GM21528 (cell line): ENCODE data around the gene ZBTB46.

Experiments used
- ATAC-seq: cut with Tn5 transposase; IDR thresholded peaks from one replicate; pipeline ENCODE4 v1.9.1; 2021; ENCODE audit warnings: mild to moderate bottlenecking, moderate library complexity; ENCODE audit not compliant: unreplicated experiment, low FRiP score

Gene ZBTB46

DNA sequence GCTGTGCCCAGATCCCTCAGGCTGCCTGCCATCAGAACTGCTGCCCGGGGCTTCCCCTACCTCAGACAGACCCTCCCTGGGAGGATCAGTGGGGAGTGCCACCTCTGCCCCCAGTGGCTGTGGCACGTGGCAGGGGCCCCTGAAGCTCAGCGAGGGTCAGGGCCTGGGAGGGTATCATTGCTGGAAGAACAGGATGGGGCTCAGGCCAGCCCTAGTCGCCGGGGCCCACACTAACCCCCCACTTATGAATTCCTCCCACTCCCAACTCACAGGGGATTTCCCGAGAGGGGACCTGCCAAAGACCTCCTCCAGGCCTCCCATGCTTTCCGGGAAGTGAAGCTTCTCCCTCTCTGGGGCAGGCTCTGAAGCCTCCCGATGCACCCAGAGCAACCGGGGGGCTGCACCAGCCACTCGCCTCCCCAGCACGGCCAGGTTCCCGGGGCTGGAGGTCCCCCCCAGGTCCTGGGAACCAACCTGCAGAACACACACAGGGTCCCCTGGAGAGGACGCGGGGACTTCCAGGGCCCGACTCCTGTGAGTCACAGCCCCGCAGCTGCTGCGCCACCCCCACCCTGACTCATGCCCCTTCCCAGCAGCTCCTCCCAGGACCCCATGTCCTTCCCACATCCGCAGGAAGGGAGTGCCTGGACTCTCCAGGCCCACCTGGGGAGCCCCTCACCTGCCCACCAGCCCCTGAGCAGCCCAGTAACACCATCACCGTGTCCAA lies 132.2 kb downstream of the ZBTB46 start:
- ATAC-seq: no peak

DNA sequence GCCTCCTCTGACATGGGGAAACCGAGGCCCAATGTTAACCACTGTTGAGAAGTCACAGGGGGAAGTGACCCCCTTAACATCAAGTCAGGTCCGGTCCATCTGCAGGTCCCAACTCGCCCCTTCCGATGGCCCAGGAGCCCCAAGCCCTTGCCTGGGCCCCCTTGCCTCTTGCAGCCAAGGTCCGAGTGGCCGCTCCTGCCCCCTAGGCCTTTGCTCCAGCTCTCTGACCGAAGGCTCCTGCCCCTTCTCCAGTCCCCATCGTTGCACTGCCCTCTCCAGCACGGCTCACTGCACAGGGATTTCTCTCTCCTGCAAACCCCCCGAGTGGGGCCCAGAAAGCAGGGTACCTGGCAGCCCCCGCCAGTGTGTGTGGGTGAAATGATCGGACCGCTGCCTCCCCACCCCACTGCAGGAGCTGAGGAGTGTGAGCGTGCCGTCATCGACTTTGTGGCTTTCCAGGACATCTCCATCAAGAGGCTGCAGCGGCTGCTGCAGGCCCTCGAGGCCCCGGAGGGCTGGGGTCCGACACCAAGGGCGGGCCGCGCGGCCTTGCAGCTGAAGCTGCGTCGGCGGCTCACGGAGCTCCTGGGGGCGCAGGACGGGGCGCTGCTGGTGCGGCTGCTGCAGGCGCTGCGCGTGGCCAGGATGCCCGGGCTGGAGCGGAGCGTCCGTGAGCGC lies 133.1 kb downstream of the ZBTB46 start:
- ATAC-seq: no peak

DNA sequence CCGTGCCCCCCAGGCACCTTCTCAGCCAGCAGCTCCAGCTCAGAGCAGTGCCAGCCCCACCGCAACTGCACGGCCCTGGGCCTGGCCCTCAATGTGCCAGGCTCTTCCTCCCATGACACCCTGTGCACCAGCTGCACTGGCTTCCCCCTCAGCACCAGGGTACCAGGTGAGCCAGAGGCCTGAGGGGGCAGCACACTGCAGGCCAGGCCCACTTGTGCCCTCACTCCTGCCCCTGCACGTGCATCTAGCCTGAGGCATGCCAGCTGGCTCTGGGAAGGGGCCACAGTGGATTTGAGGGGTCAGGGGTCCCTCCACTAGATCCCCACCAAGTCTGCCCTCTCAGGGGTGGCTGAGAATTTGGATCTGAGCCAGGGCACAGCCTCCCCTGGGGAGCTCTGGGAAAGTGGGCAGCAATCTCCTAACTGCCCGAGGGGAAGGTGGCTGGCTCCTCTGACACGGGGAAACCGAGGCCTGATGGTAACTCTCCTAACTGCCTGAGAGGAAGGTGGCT lies 133.7 kb downstream of the ZBTB46 start:
- ATAC-seq: no peak

DNA sequence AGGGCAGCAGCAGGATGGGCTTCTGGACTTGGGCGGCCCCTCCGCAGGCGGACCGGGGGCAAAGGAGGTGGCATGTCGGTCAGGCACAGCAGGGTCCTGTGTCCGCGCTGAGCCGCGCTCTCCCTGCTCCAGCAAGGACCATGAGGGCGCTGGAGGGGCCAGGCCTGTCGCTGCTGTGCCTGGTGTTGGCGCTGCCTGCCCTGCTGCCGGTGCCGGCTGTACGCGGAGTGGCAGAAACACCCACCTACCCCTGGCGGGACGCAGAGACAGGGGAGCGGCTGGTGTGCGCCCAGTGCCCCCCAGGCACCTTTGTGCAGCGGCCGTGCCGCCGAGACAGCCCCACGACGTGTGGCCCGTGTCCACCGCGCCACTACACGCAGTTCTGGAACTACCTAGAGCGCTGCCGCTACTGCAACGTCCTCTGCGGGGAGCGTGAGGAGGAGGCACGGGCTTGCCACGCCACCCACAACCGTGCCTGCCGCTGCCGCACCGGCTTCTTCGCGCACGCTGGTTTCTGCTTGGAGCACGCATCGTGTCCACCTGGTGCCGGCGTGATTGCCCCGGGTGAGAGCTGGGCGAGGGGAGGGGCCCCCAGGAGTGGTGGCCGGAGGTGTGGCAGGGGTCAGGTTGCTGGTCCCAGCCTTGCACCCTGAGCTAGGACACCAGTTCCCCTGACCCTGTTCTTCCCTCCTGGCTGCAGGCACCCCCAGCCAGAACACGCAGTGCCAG lies 134.3 kb downstream of the ZBTB46 start, which contains the start of gene TNFRSF6B:
Gene TNFRSF6B, plus strand, starts transcription at position 25 of the 729 bp plus-strand sequence. Its CDS starts 116 bp downstream, at position 141.
- ATAC-seq: no peak

DNA sequence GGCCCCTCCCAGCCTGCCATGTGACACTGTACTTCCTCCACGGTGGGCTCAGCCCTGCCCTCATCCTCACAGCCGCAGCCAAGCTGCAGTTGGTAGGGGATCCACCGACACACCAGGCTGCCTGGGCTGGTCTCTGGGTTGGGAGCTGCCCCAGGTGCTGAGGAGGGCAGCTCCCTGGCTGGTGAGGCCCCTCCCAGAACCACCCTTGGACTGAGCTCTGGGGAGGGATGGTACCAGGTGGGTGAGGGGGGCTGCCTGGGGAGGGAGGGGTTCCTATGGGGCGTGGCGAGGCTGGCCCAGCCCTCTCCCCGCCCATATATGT lies 134.8 kb downstream of the ZBTB46 start:
- ATAC-seq: no peak

DNA sequence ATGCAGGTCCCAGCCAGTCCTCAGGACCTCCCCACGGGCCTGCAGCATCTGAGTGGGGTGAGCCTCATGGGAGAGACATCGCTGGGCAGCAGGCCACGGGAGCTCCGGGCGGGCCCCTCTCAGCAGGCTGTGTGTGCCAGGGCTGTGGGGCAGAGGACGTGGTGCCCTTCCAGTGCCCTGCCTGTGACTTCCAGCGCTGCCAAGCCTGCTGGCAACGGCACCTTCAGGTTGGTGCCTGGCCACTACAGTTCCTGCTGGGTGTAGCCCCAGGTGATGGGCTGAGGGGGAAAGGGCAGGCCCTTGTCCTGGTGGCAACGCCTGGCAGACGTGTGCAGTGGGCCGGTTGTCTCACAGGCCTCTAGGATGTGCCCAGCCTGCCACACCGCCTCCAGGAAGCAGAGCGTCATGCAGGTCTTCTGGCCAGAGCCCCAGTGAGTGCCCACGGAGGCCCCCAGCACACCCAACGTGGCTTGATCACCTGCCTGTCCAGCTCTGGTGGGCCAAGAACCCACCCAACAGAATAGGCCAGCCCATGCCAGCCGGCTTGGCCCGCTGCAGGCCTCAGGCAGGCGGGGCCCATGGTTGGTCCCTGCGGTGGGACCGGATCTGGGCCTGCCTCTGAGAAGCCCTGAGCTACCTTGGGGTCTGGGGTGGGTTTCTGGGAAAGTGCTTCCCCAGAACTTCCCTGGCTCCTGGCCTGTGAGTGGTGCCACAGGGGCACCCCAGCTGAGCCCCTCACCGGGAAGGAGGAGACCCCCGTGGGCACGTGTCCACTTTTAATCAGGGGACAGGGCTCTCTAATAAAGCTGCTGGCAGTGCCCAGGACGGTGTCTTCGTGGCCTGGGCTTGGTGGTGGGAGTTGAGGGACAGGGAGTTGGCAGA lies 135.4 kb downstream of the ZBTB46 start:
- ATAC-seq: no peak

DNA sequence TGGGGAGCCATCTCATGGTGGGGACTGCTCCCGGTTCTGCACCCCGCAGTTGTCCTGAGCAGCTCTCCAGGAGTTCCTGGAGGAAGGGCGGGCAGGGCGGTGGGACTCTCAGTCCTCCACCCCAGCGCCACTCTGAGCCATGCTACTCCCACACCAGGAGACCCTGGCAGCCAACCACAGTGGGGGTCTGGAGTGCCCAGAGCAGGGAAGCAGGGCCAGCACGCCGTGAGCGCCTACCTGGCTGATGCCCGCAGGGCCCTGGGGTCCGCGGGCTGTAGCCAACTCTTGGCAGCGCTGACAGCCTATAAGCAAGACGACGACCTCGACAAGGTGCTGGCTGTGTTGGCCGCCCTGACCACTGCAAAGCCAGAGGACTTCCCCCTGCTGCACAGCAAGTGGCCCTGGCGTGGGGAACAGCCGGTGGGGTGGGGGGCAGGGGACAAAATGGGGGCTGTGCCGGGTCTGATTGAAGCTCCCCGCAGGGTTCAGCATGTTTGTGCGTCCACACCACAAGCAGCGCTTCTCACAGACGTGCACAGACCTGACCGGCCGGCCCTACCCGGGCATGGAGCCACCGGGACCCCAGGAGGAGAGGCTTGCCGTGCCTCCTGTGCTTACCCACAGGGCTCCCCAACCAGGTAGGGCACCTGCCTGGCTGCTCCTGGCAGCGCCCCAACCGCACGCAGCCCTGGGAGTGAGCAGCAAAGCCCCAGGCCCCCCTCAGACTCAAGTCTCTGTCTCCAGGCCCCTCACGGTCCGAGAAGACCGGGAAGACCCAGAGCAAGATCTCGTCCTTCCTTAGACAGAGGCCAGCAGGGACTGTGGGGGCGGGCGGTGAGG lies 136.3 kb downstream of the ZBTB46 start:
- ATAC-seq: no peak

DNA sequence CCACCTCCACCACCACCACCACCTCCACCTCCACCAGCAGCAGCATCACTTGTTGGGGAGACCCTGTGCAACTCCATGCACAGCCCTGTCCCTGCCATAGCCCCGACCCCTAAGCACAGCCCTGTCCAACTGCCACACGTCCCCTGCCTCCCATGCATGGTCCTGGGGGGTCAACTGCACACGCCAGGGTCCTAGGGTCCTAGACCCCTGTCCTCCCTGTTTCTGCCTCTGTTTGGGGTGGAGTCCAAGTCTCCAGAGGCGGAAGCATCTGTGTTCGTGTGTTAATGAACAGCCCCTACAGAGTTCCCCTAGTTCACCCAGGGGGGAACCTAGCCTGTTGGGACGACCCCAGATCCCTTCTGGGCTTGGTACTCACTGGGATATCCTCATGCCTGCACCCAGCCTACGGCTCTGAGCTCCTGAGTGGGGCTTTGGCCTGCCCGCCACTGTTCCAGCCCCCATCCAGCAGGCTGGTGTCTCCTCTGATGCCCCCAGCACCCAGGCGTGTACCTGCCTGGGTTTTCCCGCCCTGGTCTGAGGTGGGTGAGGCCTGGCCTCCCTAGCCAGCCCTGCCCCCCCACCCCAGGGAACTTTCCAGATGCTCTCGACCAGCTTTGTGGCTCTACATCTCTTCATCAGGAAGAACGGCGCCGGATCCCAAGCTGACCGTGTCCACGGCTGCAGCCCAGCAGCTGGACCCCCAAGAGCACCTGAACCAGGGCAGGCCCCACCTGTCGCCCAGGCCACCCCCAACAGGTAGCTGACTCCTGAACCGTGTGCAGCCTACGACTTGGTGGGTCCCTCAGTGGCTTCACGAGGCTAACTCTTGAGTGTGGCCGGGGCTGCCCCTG lies 137.1 kb downstream of the ZBTB46 start:
- ATAC-seq: no peak
